ENCODE measurements around the gene PSMD6. TPM values are rescaled to one million over a fixed set of nuclear protein-coding genes. Genes with fewer than 3 reads are reported as not detected.

Gene PSMD6
- total RNA-seq = 10 to 100 TPM; 15.8 to 98.5 (median 57.4) TPM
- 10 to 100 TPM; 53.4 to 66.9 (median 53.6) TPM for polyA plus RNA-seq
- long read RNA-seq, donor 1, transcript PSMD6-203 (2 exons, 2,621 nt) = minor isoform, 6 of 14 reads
- long read RNA-seq, donor 1, transcript PSMD6-201 (8 exons, 1,430 nt) = major isoform, 8 of 14 reads
- long read RNA-seq, donor 1, partial matches to known transcripts = 0 of 14 reads
- long read RNA-seq, donor 1, other reads (novel, unspliced or antisense) = 0 of 14 reads
- long read RNA-seq, donor 2, transcript PSMD6-201 (8 exons, 1,430 nt) = major isoform, 9 of 12 reads
- long read RNA-seq, donor 2, partial matches to known transcripts = 0 of 12 reads
- long read RNA-seq, donor 2, other reads (novel, unspliced or antisense) = 0 of 12 reads
- long read RNA-seq, donor 3, full-length matches to known transcripts = 25 of 30 reads
- long read RNA-seq, donor 3, partial matches to known transcripts = 5 of 30 reads
- long read RNA-seq, donor 3, other reads (novel, unspliced or antisense) = 0 of 30 reads
- long read RNA-seq, donor 4, partial matches to known transcripts = 0 of 2 reads
- long read RNA-seq, donor 4, other reads (novel, unspliced or antisense) = 0 of 2 reads
- long read RNA-seq, donor 5, full-length matches to known transcripts = 30 of 30 reads
- long read RNA-seq, donor 5, partial matches to known transcripts = 0 of 30 reads
- long read RNA-seq, donor 5, other reads (novel, unspliced or antisense) = 0 of 30 reads
- long read RNA-seq, donor 6 = 0 reads
- long read RNA-seq, donor 7, full-length matches to known transcripts = 32 of 32 reads
- long read RNA-seq, donor 7, partial matches to known transcripts = 0 of 32 reads
- long read RNA-seq, donor 7, other reads (novel, unspliced or antisense) = 0 of 32 reads
- long read RNA-seq, donor 8, full-length matches to known transcripts = 36 of 36 reads
- long read RNA-seq, donor 8, partial matches to known transcripts = 0 of 36 reads
- long read RNA-seq, donor 8, other reads (novel, unspliced or antisense) = 0 of 36 reads
- long read RNA-seq, donor 9, full-length matches to known transcripts = 41 of 41 reads
- long read RNA-seq, donor 9, partial matches to known transcripts = 0 of 41 reads
- long read RNA-seq, donor 9, other reads (novel, unspliced or antisense) = 0 of 41 reads
- long read RNA-seq, donor 10, transcript PSMD6-201 (8 exons, 1,430 nt) = major isoform, 5 of 9 reads
- long read RNA-seq, donor 10, partial matches to known transcripts = 0 of 9 reads
- long read RNA-seq, donor 10, other reads (novel, unspliced or antisense) = 0 of 9 reads

DNA sequence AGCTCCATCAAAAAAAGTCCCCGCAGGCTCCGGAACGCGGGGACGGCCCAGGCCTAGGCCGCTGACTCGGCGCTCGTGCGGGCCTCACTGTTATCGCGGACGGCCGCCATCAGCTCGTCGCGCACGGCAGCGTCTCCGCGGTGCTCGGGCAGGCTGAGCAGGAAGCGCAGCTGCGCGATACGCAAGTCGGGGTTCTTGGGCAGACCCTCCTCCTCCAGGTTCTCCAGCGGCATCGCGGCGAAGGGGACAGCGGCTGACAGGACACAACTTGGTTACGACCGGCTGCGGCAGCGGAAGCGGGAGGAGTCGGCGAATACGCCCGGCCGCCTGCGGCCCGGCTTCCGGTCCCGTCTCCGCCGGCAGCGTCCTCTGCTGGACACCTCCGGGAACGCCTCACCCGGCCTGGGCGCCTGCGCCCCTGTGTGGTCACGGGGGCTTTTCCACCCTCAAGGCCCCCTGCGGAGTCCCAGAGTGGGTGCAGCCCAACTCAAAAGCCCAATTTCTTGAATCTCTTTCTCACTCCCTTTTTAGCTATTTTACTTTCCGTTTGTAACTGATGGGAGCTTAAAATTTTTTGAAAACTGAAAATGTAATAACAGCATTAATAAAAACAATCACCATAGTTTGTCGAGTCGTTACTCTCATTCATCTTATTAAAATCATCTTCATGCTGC is at the start of gene PSMD6:
PSMD6 (minus strand) TSS at position 308 of the 674 bp plus-strand sequence; CDS start at position 233, 75 bp downstream.
- peaks cover 0 to 12% (median 3%) of the 10 kb centered on the region in 3 donors for H3K27me3 ChIP-seq
- H3K36me3 ChIP-seq = peaks cover 18 to 36% (median 33%) of the 10 kb centered on the region in 4 donors
- TF ChIP-seq POLR2A (IDR thresholded peaks at IDR 0.05) = no peak
- TF ChIP-seq, protein P1, sequence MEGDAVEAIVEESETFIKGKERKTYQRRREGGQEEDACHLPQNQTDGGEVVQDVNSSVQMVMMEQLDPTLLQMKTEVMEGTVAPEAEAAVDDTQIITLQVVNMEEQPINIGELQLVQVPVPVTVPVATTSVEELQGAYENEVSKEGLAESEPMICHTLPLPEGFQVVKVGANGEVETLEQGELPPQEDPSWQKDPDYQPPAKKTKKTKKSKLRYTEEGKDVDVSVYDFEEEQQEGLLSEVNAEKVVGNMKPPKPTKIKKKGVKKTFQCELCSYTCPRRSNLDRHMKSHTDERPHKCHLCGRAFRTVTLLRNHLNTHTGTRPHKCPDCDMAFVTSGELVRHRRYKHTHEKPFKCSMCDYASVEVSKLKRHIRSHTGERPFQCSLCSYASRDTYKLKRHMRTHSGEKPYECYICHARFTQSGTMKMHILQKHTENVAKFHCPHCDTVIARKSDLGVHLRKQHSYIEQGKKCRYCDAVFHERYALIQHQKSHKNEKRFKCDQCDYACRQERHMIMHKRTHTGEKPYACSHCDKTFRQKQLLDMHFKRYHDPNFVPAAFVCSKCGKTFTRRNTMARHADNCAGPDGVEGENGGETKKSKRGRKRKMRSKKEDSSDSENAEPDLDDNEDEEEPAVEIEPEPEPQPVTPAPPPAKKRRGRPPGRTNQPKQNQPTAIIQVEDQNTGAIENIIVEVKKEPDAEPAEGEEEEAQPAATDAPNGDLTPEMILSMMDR (IDR thresholded peaks at IDR 0.05) = peak in 5 of 7 experiments; percentile 88 to 99 (median 98)
- peak; percentile 48 to 81 (median 67) for TF ChIP-seq POLR2AphosphoS5 (IDR thresholded peaks at IDR 0.05)
- peak within 1 kb of the TSS; percentile 84 to 91 (median 89) for H3K27ac ChIP-seq
- peaks cover 15 to 42% (median 27%) of the 10 kb centered on the region in 4 donors for H3K4me1 ChIP-seq
- H3K9me3 ChIP-seq = no peaks in the 10 kb centered on the region
- DNase-seq = peak; percentile 88 to 96
- intact Hi-C loops (cut with DNase I; ENCODE audit: low total_unique reads) = no loop called here
- H3K4me3 ChIP-seq = peak within 1 kb of the TSS; percentile 72 to 94 (median 84)
- WGBS, 5 donors = 2 to 3% (median 2%) methylated on average over 26 to 59 of the region's 59 CpGs

DNA sequence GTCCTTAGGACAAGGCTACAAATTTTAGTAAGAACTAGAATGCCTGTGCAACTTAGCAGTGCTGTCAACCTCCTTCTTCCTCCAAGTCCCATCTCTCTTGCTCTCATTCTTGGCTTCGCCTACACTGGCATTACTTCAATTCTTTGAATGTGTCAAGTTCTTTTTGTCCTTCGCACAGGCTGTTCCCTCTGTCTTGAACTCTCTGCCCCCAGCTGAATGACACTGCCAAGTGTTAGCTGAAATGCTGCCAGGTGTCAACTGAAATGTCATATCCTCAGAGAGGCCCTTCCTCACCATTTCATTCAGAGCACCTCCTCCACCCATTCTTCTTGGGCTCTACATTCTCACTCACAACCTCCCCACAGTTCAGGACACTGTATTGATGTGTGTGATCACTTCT is 48.8 kb upstream of the PSMD6 start:
- Histone ChIP-seq H3K27me3 (no peaks in the 10 kb centered on the region), H3K4me3 (no peak overlapping the region), H3K36me3 (no peaks in the 10 kb centered on the region), H3K4me1 (no peaks in the 10 kb centered on the region), H3K27ac (no peak overlapping the region), H3K9me3 (no peaks in the 10 kb centered on the region)
- intact Hi-C loops (cut with DNase I; ENCODE audit: low total_unique reads) = no loop called here
- no peak for DNase-seq
- no peak for TF ChIP-seq EP300 (IDR thresholded peaks at IDR 0.05)
- no peak for TF ChIP-seq POLR2AphosphoS5 (IDR thresholded peaks at IDR 0.05)
- 70 to 90% (median 88%) methylated on average over 2 of the region's 2 CpGs for WGBS, 5 donors

DNA sequence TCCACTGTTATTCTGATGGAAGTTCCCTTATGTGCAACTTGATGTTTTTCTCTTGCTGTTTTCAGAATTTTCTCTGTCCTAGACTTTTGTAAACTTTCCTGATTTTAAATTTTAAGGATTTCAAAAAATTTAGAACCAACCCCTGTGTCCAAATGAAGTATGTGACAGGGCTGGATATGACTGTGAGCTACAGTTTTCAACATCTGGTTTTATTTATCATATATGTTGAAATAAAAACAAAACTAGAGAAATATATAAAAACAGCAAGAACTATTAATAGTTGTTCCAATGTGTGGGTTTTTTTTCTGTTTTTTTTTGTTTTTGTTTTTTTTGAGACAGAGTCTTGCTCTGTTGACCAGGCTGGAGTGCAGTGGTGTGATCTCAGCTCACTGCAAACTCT is 47.4 kb upstream of the PSMD6 start:
- intact Hi-C loops (cut with DNase I; ENCODE audit: low total_unique reads) = no loop called here

More for the DNA sequence above, 47.4 kb upstream of the PSMD6 start:
- TF ChIP-seq POLR2AphosphoS5 (IDR thresholded peaks at IDR 0.05) (no peak), POLR2A (IDR thresholded peaks at IDR 0.05) (no peak), EP300 (IDR thresholded peaks at IDR 0.05) (no peak)
- TF ChIP-seq, protein P1 (IDR thresholded peaks at IDR 0.05) = no peak
- DNase-seq = no peak
- H3K4me1 ChIP-seq = no peaks in the 10 kb centered on the region
- no peaks in the 10 kb centered on the region for H3K27me3 ChIP-seq
- H3K4me3 ChIP-seq = no peak overlapping the region
- no peak overlapping the region for H3K27ac ChIP-seq
- no peaks in the 10 kb centered on the region for H3K36me3 ChIP-seq
- H3K9me3 ChIP-seq = no peaks in the 10 kb centered on the region
